ENCODE data around the gene ZACN. TPM values are rescaled to one million over a fixed set of nuclear protein-coding genes. Genes with fewer than 3 reads are reported as not detected.

Gene ZACN
- total RNA-seq, 4 donors from 2014 or later = not detected

DNA sequence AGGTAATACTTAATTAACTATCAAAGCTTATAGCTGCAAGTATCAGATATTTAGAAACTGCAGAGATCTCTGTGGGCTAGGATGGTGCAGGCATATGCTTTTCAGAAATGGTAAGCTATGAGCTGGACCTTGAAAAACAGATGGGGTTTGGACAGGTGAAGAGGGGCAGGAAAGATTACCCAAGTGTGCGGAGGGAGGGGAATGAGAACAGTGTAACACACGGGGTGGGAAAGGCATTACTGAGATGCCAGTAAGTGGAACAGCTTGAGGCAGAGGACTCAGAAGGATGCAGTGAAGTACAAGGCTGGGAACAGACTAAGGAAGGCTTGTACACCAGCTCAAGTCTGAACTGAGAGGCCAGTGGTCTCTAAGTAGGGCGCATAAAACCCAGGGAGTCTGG lies 29.7 kb upstream of the ZACN start:
- DNase-seq (ENCODE audit: low spot score) (no peak), ATAC-seq (ENCODE audit: low FRiP score) (no peak)
- TF ChIP-seq, protein P1, sequence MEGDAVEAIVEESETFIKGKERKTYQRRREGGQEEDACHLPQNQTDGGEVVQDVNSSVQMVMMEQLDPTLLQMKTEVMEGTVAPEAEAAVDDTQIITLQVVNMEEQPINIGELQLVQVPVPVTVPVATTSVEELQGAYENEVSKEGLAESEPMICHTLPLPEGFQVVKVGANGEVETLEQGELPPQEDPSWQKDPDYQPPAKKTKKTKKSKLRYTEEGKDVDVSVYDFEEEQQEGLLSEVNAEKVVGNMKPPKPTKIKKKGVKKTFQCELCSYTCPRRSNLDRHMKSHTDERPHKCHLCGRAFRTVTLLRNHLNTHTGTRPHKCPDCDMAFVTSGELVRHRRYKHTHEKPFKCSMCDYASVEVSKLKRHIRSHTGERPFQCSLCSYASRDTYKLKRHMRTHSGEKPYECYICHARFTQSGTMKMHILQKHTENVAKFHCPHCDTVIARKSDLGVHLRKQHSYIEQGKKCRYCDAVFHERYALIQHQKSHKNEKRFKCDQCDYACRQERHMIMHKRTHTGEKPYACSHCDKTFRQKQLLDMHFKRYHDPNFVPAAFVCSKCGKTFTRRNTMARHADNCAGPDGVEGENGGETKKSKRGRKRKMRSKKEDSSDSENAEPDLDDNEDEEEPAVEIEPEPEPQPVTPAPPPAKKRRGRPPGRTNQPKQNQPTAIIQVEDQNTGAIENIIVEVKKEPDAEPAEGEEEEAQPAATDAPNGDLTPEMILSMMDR (IDR thresholded peaks at IDR 0.05) = no peak

DNA sequence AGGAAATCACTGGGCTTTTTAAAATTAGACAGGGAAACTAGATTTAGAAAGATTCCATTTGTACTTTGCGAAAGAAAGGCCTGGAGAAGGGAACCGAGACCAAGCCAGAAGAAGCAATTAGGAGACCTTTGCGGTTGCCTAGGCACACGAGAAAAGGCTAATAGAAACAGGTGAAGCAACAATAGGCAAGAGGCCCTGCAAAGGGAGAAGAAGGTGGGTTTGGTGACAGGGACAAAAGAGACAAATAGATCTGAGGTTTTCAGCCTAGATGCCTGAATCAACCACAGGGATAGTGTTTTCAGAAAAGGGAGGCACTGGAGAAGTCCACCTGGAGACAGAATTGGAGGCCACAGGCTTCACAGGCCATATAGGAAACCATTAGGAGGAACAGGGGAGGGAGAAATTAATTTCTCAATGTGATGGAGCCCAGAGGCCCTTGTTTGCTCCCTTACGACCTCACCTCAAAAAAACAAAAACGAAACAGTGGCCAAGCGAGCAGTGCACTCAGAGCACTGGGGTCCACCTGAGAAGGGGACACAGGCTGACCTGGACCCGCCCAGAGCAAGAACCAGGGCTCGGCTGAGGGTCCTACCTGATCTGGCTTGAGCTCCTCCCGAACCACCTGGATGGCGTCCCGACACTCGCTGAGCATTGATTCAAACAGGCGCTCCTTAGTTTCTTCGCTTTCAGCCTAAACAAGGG lies 29.0 kb upstream of the ZACN start:
- DNase-seq (ENCODE audit: low spot score) (no peak), ATAC-seq (ENCODE audit: low FRiP score) (no peak)
- TF ChIP-seq, protein P1 (IDR thresholded peaks at IDR 0.05) = no peak

DNA sequence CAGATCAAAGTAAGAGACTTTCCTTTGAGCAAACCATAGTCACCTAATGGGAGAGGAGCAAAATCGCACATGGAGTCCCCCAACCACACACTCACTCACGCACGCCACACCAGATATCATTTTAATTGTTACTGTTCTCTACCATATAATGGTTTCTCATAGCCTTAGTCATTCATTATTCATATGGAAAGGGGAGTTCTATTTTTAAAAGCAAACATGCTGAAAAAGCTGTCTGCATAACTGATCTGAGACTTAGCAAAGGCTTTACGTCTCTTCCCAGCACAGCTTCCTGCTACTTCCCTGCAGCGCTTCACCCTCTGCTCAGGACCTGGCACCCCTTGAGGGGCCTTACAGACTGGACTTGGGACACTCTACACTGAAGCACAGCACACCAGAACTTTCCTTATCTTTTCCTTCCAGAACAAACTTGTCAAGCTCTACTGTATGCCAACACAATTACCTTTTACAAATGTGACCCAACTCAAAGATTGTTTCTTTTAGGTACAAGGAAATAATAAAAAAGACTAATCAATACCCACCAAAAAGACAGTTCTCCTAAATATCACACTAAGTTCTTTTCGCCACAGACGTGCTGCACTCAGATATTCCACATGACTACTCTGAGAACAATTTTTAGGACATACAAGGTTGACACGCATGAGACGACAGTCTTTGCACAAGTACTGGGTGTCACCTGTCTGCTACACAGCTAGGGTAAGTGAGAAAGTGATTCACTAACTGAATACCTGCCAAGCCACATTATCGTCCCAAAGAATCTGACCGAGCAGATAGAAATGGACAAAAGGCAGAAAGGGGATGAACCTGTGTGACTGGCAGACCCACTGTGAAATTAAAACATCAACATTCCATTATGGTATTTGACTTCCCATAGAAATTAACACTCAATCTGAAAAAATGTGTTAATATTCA lies 28.2 kb upstream of the ZACN start:
- DNase-seq (ENCODE audit: low spot score) = no peak
- no peak for ATAC-seq (ENCODE audit: low FRiP score)

DNA sequence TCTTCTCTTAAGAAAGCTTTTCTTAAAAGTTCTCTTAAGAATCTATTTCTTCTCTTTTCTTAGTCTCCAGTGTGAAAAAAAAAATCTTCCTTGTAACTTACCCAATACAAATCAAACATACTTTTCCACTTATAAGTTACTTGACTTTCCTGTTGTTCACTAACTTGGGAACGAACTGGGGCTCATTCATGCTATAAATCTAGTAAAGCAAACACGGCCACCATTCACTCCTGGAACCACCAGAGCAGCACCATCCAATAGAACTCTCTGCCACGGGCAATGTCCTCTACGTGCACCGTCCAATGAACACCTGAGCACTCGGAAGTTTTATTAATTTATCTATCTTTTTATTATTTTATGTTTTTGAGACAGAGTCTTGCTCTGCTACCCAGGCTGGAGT lies 27.4 kb upstream of the ZACN start:
- TF ChIP-seq, protein P1 (IDR thresholded peaks at IDR 0.05) = no peak
- ATAC-seq (ENCODE audit: low FRiP score) = no peak
- no peak for DNase-seq (ENCODE audit: low spot score)

More for the DNA sequence above, 28.2 kb upstream of the ZACN start:
- TF ChIP-seq, protein P1 (IDR thresholded peaks at IDR 0.05) = no peak

DNA sequence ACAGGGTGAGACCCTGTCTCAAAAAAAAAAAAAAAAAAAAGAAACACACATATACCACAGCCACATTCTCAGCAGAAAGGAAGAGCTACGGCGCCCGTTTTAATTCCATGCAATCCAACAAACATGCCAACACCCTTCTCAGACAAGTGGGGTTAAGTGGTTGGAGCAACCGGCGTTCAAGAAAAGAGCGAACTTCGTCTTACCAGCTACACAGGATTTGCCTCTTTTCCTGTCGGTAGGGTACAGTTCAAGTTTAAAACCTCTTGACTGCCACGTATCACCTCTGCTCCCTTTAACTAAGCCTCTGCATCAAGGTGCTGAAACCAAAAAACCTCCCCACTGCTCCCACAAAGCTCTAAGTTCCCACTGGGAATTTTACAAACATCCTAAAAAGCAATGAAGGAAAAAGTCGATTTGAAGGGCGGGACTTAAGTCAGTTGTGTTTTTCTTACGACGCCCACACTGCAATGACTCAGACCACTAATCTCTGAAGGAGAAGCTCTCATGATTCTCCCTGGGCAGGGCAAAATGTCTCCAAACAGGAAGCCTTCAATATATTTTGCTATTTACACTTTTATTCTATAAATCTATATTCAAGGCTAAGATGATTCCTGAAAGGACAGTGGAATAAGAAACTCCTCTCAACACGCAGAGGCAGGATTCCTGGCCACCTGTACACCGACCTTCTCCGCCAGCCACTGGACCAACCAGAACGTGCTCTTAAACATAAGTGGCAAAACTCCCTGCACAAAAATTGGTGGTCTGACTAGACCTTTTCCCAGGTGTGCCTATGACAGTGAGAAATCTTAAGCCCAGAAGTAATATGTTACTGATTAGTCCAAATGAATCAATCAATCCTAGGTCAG lies 25.5 kb upstream of the ZACN start:
- DNase-seq (ENCODE audit: low spot score) = no peak
- TF ChIP-seq, protein P1 (IDR thresholded peaks at IDR 0.05) = no peak
- no peak for ATAC-seq (ENCODE audit: low FRiP score)

DNA sequence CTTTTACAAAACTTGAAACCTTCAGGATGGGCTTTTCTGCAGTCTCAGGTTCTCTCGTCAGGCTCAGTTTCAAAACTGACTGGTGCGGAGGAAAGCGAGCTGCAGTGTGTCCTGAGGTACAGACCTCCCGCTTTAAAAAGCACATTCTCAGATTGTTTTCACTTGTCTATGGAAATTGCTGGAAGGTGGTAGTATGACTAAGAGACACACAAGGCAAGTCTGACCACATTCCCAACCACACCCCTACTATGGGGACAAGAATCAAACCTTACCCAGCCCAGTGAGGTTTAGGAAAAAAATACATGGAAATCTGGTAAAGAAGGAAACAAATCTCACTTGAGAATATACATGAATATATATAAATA lies 24.9 kb upstream of the ZACN start:
- ATAC-seq (ENCODE audit: low FRiP score) (no peak), DNase-seq (ENCODE audit: low spot score) (no peak)
- TF ChIP-seq, protein P1 (IDR thresholded peaks at IDR 0.05) = no peak

Measured in omental fat pad (tissue), 4 donors.